PC-9 (cell line): ENCODE results near the gene PCDH9. TPM values are rescaled to one million over a fixed set of nuclear protein-coding genes. Genes with fewer than 3 reads are reported as not detected.

Experiments
- BruUV-seq: library from RNA; stranded (reverse); fragments of 400-500 nt; replicated peaks from 2 replicates; lab custom pipeline; 2021; lab: Mats Ljungman, UMichigan
- CTCF ChIA-PET: fragments of 300-600 bp; sonication (Branson Sonifier 250); formaldehyde crosslinking; loops from one replicate; lab custom pipeline; 2022; ENCODE audit warnings: antibody characterized with exemption; lab: Charles Lee
- POLR2A ChIA-PET: fragments of 300-600 bp; sonication (Branson Sonifier 250); formaldehyde crosslinking; loops from one replicate; lab custom pipeline; 2022; ENCODE audit warnings: antibody characterized with exemption; ENCODE audit not compliant: unreplicated experiment; lab: Charles Lee
- DNase-seq, 2 experiments: peaks; one replicate each; pipeline versions ENCODE4 v3.0.0 to v3.0.0-alpha.2; 2015 to 2022; ENCODE audit warnings: mixed read lengths in 1 of 2
- H2AFZ ChIP-seq: fragments of 200-600 bp; sonication (generic); 2 replicates; pipeline ENCODE4 v1.8.1; 2017; ENCODE audit warnings: antibody characterized with exemption
- H3F3A ChIP-seq: fragments of 200-600 bp; sonication (generic); 2 replicates; pipeline ENCODE4 v1.8.1; 2017; ENCODE audit warnings: antibody characterized with exemption, mild to moderate bottlenecking, low read depth; ENCODE audit not compliant: insufficient read depth
- H3K27ac ChIP-seq: fragments of 200-600 bp; sonication (generic); 2 replicates; pipeline ENCODE4 v1.6.1; 2016; ENCODE audit warnings: mixed run types
- H3K27me3 ChIP-seq: fragments of 200-600 bp; sonication (generic); 2 replicates; pipeline ENCODE4 v1.6.1; 2016; ENCODE audit warnings: low read depth, mixed run types; ENCODE audit not compliant: insufficient read depth
- H3K36me3 ChIP-seq: fragments of 200-600 bp; sonication (generic); 2 replicates; pipeline ENCODE4 v1.6.1; 2016; ENCODE audit warnings: low read depth, mixed run types
- H3K4me1 ChIP-seq: fragments of 200-600 bp; sonication (generic); replicated peaks from 2 replicates; pipeline ENCODE4 v1.6.1; 2016; ENCODE audit warnings: mixed run types; ENCODE audit not compliant: insufficient read depth
- H3K4me2 ChIP-seq: fragments of 200-600 bp; sonication (generic); 2 replicates; pipeline ENCODE4 v1.6.1; 2017; ENCODE audit warnings: mixed run types
- H3K4me3 ChIP-seq: fragments of 200-600 bp; sonication (generic); 2 replicates; pipeline ENCODE4 v1.6.1; 2016; ENCODE audit warnings: mixed run types
- H3K79me2 ChIP-seq: fragments of 200-600 bp; sonication (generic); 2 replicates; pipeline ENCODE4 v1.6.1; 2017; ENCODE audit warnings: low read depth, mixed run types
- H3K9me2 ChIP-seq: fragments of 200-600 bp; sonication (generic); 2 replicates; pipeline ENCODE4 v1.8.1; 2017; ENCODE audit warnings: mild to moderate bottlenecking; ENCODE audit not compliant: insufficient read depth
- H3K9me3 ChIP-seq: fragments of 200-600 bp; sonication (generic); 2 replicates; pipeline ENCODE4 v1.8.1; 2016; ENCODE audit warnings: low read depth; ENCODE audit not compliant: insufficient read depth
- H4K20me1 ChIP-seq: fragments of 200-600 bp; sonication (generic); 2 replicates; pipeline ENCODE4 v1.8.1; 2017; ENCODE audit not compliant: insufficient read depth
- EZH2 ChIP-seq: fragments of 200-600 bp; sonication (generic); IDR thresholded peaks from 2 replicates; pipeline ENCODE4 v1.8.0; 2017; ENCODE audit warnings: antibody characterized with exemption, low read depth
- intact Hi-C: fragments of 100-400 bp; cut with micrococcal nuclease; formaldehyde crosslinking; loops from one replicate; pipeline ENCODE4 v1.10.0; 2022; ENCODE audit not compliant: unreplicated experiment
- total RNA-seq: library from RNA; stranded (reverse); gene quantifications from 2 replicates; pipeline ENCODE4 v1.2.3, GENCODE V29; 2021
- TF ChIP-seq, protein P1 (sequence below): fragments of 200-600 bp; sonication (generic); conservative IDR thresholded peaks from 2 replicates; pipeline ENCODE4 v1.6.1; 2017; ENCODE audit warnings: mixed run types, antibody characterized with exemption, mild to moderate bottlenecking, moderate library complexity

Gene PCDH9
- total RNA-seq, 1 experiment from 2014 or later: 0.37 TPM

DNA sequence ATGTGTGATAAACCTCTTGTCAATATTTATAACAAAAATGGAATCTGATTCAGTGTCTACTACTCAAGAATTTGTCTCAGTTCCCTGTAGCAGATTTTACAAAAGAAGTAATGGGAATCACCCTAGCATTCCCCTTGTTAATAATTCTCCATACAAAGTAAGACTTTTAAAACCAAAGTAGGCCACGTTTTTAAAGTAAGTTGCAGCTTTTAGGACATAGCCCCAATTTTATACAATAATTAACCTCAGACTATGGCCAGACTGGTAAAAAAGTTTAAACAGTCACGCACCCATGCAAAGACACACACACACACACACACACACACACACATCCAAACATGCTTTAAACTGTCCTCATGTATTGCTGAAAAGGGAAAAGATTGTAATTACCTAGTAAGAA is 589.9 kb downstream of the PCDH9 start:
- Histone ChIP-seq H3K4me2 (no peak overlapping the region), H3K4me3 (no peak overlapping the region), H3F3A (no peaks in the 10 kb centered on the region), H3K79me2 (no peaks in the 10 kb centered on the region), H3K4me1 (no peaks in the 10 kb centered on the region), H3K36me3 (no peaks in the 10 kb centered on the region), H2AFZ (no peak overlapping the region), H3K27me3 (no peaks in the 10 kb centered on the region), H3K9me2 (no peaks in the 10 kb centered on the region), H3K9me3 (no peaks in the 10 kb centered on the region), H3K27ac (no peak overlapping the region), H4K20me1 (no peaks in the 10 kb centered on the region)
- ChIA-PET POLR2A (no interaction called here), CTCF (no interaction called here)
- DNase-seq: no peak
- intact Hi-C loops: no loop called here
- TF ChIP-seq, protein P1, sequence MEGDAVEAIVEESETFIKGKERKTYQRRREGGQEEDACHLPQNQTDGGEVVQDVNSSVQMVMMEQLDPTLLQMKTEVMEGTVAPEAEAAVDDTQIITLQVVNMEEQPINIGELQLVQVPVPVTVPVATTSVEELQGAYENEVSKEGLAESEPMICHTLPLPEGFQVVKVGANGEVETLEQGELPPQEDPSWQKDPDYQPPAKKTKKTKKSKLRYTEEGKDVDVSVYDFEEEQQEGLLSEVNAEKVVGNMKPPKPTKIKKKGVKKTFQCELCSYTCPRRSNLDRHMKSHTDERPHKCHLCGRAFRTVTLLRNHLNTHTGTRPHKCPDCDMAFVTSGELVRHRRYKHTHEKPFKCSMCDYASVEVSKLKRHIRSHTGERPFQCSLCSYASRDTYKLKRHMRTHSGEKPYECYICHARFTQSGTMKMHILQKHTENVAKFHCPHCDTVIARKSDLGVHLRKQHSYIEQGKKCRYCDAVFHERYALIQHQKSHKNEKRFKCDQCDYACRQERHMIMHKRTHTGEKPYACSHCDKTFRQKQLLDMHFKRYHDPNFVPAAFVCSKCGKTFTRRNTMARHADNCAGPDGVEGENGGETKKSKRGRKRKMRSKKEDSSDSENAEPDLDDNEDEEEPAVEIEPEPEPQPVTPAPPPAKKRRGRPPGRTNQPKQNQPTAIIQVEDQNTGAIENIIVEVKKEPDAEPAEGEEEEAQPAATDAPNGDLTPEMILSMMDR: no peak
- TF ChIP-seq EZH2: no peak
- no TSS peak for BruUV-seq

DNA sequence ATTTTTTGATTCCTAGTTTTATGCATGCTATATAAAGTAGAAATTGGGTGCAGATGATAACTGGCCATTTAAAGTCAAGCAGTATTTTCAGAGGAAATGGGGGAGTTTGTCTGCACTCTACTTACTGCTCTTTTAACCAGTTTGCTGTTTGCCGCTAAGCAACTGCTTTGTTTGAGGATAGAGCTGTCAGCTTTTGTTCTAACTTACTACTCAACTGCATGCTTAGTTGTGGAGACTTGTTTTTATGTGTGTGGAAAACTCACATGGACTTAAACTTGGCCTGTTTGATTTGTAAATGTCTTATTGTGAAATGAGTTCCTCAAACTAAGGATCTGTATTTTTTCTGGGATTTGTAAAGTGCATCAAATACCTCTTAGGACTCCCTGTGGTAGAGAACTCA is 591.1 kb downstream of the PCDH9 start:
- no peak overlapping the region for H2AFZ ChIP-seq

DNA sequence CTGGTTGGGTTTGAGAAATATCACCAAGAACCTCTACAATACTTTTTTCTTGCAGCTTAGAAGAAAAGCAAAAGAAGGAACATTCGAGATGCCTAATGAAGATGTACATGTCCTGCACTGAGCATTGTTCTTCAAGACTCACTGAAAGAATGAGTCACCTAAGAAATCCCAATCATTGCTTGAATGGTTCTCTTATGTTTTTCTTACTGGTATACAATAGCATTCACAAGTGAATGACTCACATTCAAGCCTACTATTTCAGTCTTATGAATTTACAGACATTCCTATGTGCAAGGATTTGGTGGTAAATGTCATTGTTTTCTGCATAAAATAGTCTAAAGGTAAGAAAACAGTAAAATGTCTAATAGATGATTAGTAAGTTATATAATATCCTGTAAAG is 594.6 kb downstream of the PCDH9 start:
- Histone ChIP-seq H3K27ac (no peak overlapping the region), H3F3A (no peaks in the 10 kb centered on the region), H3K9me2 (no peaks in the 10 kb centered on the region), H4K20me1 (no peaks in the 10 kb centered on the region), H3K79me2 (no peaks in the 10 kb centered on the region), H3K4me1 (no peaks in the 10 kb centered on the region), H3K9me3 (no peaks in the 10 kb centered on the region), H3K4me2 (no peak overlapping the region), H3K27me3 (no peaks in the 10 kb centered on the region), H2AFZ (no peak overlapping the region), H3K36me3 (no peaks in the 10 kb centered on the region), H3K4me3 (no peak overlapping the region)
- peak; percentile 0 to 51 for DNase-seq
- no TSS peak for BruUV-seq
- ChIA-PET CTCF (no interaction called here), POLR2A (no interaction called here)
- TF ChIP-seq EZH2: no peak
- TF ChIP-seq, protein P1: no peak
- intact Hi-C loops: no loop called here

More for the DNA sequence above, 591.1 kb downstream of the PCDH9 start:
- Histone ChIP-seq H3K27ac (no peak overlapping the region), H3K4me3 (no peak overlapping the region), H3K9me3 (no peaks in the 10 kb centered on the region), H4K20me1 (no peaks in the 10 kb centered on the region), H3K36me3 (no peaks in the 10 kb centered on the region), H3K9me2 (no peaks in the 10 kb centered on the region), H3K79me2 (no peaks in the 10 kb centered on the region), H3K27me3 (no peaks in the 10 kb centered on the region), H3F3A (no peaks in the 10 kb centered on the region), H3K4me2 (no peak overlapping the region), H3K4me1 (no peaks in the 10 kb centered on the region)
- no peak for DNase-seq
- no TSS peak for BruUV-seq
- TF ChIP-seq, protein P1: no peak
- TF ChIP-seq EZH2: no peak
- CTCF ChIA-PET: no interaction called here
- intact Hi-C loops: no loop called here
- POLR2A ChIA-PET: no interaction called here
